ENCODE measurements around the gene DHRS11. TPM values are rescaled to one million over a fixed set of nuclear protein-coding genes. Genes with fewer than 3 reads are reported as not detected.

DHRS11 gene
- total and polyA plus RNA-seq, 11 donors, result 11.0 to 22.2 (median 13.5) TPM

- DNase-seq (no peak), ATAC-seq (no peak)
- 72 to 91% (median 76%) methylated on average over 13 of the region's 13 CpGs for WGBS, 4 donors
- intact Hi-C loops (cut with DNase I), result loop anchor here in 6 of 10 donors (5.0 to 10.0 kb wide), 4 partner anchors 48 to 890 kb away; partner anchors contain the start of genes AATF (in 1 of the 6), DUSP14 (in 1 of the 6) and ZNHIT3 (in 1 of the 6)
- H3K9me3 ChIP-seq, result no peaks in the 10 kb centered on the region
- no peaks in the 10 kb centered on the region for H3K27me3 ChIP-seq
- H3K27ac ChIP-seq, result no peak overlapping the region
- peaks cover 0 to 7% (median 5%) of the 10 kb centered on the region in 9 donors for H3K36me3 ChIP-seq
- TF ChIP-seq CTCF (IDR thresholded peaks at IDR 0.05) (no peak), POLR2A (IDR thresholded peaks at IDR 0.05) (no peak)
- no peak overlapping the region for H3K4me3 ChIP-seq
- H3K4me1 ChIP-seq, result peaks cover 0 to 33% (median 15%) of the 10 kb centered on the region in 12 donors
Measured at GRCh38 chr17:36594626-36595401, 3.1 kb downstream of the DHRS11 start.

GRCh38 chr17:36597226-36597625, 5.5 kb downstream of the DHRS11 start:
- DNase-seq (no peak), ATAC-seq (no peak)
- Histone ChIP-seq H3K27ac (no peak overlapping the region), H3K27me3 (no peaks in the 10 kb centered on the region), H3K36me3 (no peaks in the 10 kb centered on the region), H3K4me1 (peaks cover 0 to 31% (median 20%) of the 10 kb centered on the region in 12 donors), H3K9me3 (no peaks in the 10 kb centered on the region), H3K4me3 (no peak overlapping the region)
- 51 to 69% (median 63%) methylated on average over 6 of the region's 6 CpGs for WGBS, 4 donors
- intact Hi-C loops (cut with DNase I), result loop anchor here in 2 of 10 donors (10.0 kb wide), 3 partner anchors 112 to 888 kb away; partner anchors contain the start of genes AATF (in 1 of the 2), DUSP14 (in 1 of the 2) and ZNHIT3 (in 1 of the 2)
- TF ChIP-seq CTCF (IDR thresholded peaks at IDR 0.05) (no peak), POLR2A (IDR thresholded peaks at IDR 0.05) (no peak)

GRCh38 chr17:36597866-36598777, 6.4 kb downstream of the DHRS11 start:
- DNase-seq, result no peak
- no peak for TF ChIP-seq POLR2A (IDR thresholded peaks at IDR 0.05)
- TF ChIP-seq CTCF (IDR thresholded peaks at IDR 0.05), result no peak
- no peak for ATAC-seq
- Histone ChIP-seq H3K4me1 (peaks cover 0 to 31% (median 20%) of the 10 kb centered on the region in 12 donors), H3K9me3 (no peaks in the 10 kb centered on the region), H3K27me3 (no peaks in the 10 kb centered on the region), H3K36me3 (no peaks in the 10 kb centered on the region), H3K27ac (no peak overlapping the region), H3K4me3 (no peak overlapping the region)
- 80 to 92% (median 91%) methylated on average over 9 to 11 of the region's 11 CpGs for WGBS, 4 donors
- intact Hi-C loops (cut with DNase I), result loop anchor here in 2 of 10 donors (10.0 kb wide), 3 partner anchors 113 to 887 kb away; partner anchors contain the start of genes AATF (in 1 of the 2), DUSP14 (in 1 of the 2) and ZNHIT3 (in 1 of the 2)

Data from heart left ventricle (tissue), 16 donors.